Activated T-cell treated with anti-CD3 and anti-CD28 coated beads, Interleukin-2, amount 50 U/mL, for 72 hours (primary cell): ENCODE results near the gene NRP1. TPM values are rescaled to one million over a fixed set of nuclear protein-coding genes. Genes with fewer than 3 reads are reported as not detected.
A peak's percentile ranks its signal among the peaks of the same experiment; 100 is the strongest.

Source experiments
- ATAC-seq, 2 donors: fragments of 150-1000 bp; cut with Tn5 transposase; replicated peaks in 1 of 2; 2 replicates each; pipeline ENCODE4 v1.10.0; 2021; ENCODE audit warnings: moderate library complexity in 2 of 2, mild to moderate bottlenecking in 1 of 2
- DNase-seq, 2 donors: peaks; one replicate each; pipeline ENCODE4 v3.0.0; 2021 to 2022; ENCODE audit warnings: mixed read lengths in 1 of 2
- H3K27ac Mint-ChIP-seq: one replicate; pipeline ENCODE4 v1.8.0; 2022; ENCODE audit warnings: mild to moderate bottlenecking, moderate library complexity, mixed read lengths
- H3K27me3 Mint-ChIP-seq: one replicate; pipeline ENCODE4 v1.8.0; 2022; ENCODE audit warnings: low read depth, mixed read lengths
- H3K36me3 Mint-ChIP-seq, 2 donors: one replicate each; pipeline ENCODE4 v1.8.0; 2022; ENCODE audit warnings: mixed read lengths in 2 of 2, mild to moderate bottlenecking in 1 of 2; ENCODE audit not compliant: insufficient read depth in 2 of 2
- H3K4me1 Mint-ChIP-seq: one replicate; pipeline ENCODE4 v1.8.0; 2022; ENCODE audit warnings: low read depth, mixed read lengths
- H3K4me3 Mint-ChIP-seq, 2 donors: one replicate each; pipeline ENCODE4 v1.8.0; 2022; ENCODE audit warnings: mild to moderate bottlenecking in 2 of 2, mixed read lengths in 2 of 2, moderate library complexity in 2 of 2
- H3K9me3 Mint-ChIP-seq, 2 donors: one replicate each; pipeline ENCODE4 v1.8.0; 2022; ENCODE audit warnings: mixed read lengths in 2 of 2
- total RNA-seq, 2 donors: library from RNA; stranded (reverse); gene quantifications; one replicate each; pipeline ENCODE4 v1.2.3, GENCODE V29; 2022

The NRP1 gene
- total RNA-seq, 2 donors from 2014 or later: 0.72 to 0.84 TPM

GRCh38 chr10:33274096-33274785, 60.2 kb downstream of the NRP1 start:
- H3K36me3 Mint-ChIP-seq: no peaks in the 10 kb centered on the region
- DNase-seq (no peak), ATAC-seq (no peak)
- no peaks in the 10 kb centered on the region for H3K4me1 Mint-ChIP-seq
- no peak overlapping the region for H3K27ac Mint-ChIP-seq
- H3K9me3 Mint-ChIP-seq: no peaks in the 10 kb centered on the region
- H3K27me3 Mint-ChIP-seq: peaks cover 45% of the 10 kb centered on the region
- H3K4me3 Mint-ChIP-seq: no peak overlapping the region

GRCh38 chr10:33273295-33274002, 61.0 kb downstream of the NRP1 start:
- no peaks in the 10 kb centered on the region for H3K9me3 Mint-ChIP-seq
- no peak overlapping the region for H3K4me3 Mint-ChIP-seq
- ATAC-seq (no peak), DNase-seq (no peak)
- no peak overlapping the region for H3K27ac Mint-ChIP-seq
- H3K4me1 Mint-ChIP-seq: no peaks in the 10 kb centered on the region
- H3K36me3 Mint-ChIP-seq: no peaks in the 10 kb centered on the region
- H3K27me3 Mint-ChIP-seq: peaks cover 47% of the 10 kb centered on the region

- no peak overlapping the region for H3K27ac Mint-ChIP-seq
- H3K4me3 Mint-ChIP-seq: no peak overlapping the region
- H3K4me1 Mint-ChIP-seq: no peaks in the 10 kb centered on the region
- no peaks in the 10 kb centered on the region for H3K36me3 Mint-ChIP-seq
- H3K9me3 Mint-ChIP-seq: no peaks in the 10 kb centered on the region
- peaks cover 54% of the 10 kb centered on the region for H3K27me3 Mint-ChIP-seq
- ATAC-seq: no peak
- no peak for DNase-seq
Measured at GRCh38 chr10:33272635-33273034, 61.8 kb downstream of the NRP1 start.

- H3K27me3 Mint-ChIP-seq: peaks cover 60% of the 10 kb centered on the region
Measured at GRCh38 chr10:33271969-33272583, 62.4 kb downstream of the NRP1 start.

GRCh38 chr10:33270971-33271370, 63.5 kb downstream of the NRP1 start:
- H3K4me1 Mint-ChIP-seq: peaks cover 5% of the 10 kb centered on the region
- no peaks in the 10 kb centered on the region for H3K36me3 Mint-ChIP-seq
- no peak for DNase-seq
- no peak overlapping the region for H3K4me3 Mint-ChIP-seq
- no peak overlapping the region for H3K27ac Mint-ChIP-seq
- no peaks in the 10 kb centered on the region for H3K9me3 Mint-ChIP-seq
- peaks cover 64% of the 10 kb centered on the region for H3K27me3 Mint-ChIP-seq
- no peak for ATAC-seq

More at GRCh38 chr10:33271969-33272583, 62.4 kb downstream of the NRP1 start:
- DNase-seq (no peak), ATAC-seq (no peak)
- no peak overlapping the region for H3K27ac Mint-ChIP-seq
- H3K4me1 Mint-ChIP-seq: peaks cover 2% of the 10 kb centered on the region
- H3K9me3 Mint-ChIP-seq: no peaks in the 10 kb centered on the region
- H3K4me3 Mint-ChIP-seq: no peak overlapping the region
- H3K36me3 Mint-ChIP-seq: no peaks in the 10 kb centered on the region

GRCh38 chr10:33267708-33268107, 66.8 kb downstream of the NRP1 start:
- ATAC-seq (no peak), DNase-seq (no peak)
- H3K4me3 Mint-ChIP-seq: no peak overlapping the region
- no peaks in the 10 kb centered on the region for H3K36me3 Mint-ChIP-seq
- H3K27me3 Mint-ChIP-seq: peaks cover 60% of the 10 kb centered on the region
- peaks cover 35% of the 10 kb centered on the region for H3K4me1 Mint-ChIP-seq
- no peaks in the 10 kb centered on the region for H3K9me3 Mint-ChIP-seq
- no peak overlapping the region for H3K27ac Mint-ChIP-seq

- peak; percentile 64 to 68 for ATAC-seq
- Mint-ChIP-seq H3K4me1 (peaks cover 38% of the 10 kb centered on the region), H3K9me3 (no peaks in the 10 kb centered on the region), H3K4me3 (peak overlapping the region in 1 of 2 donors; percentile 30), H3K27me3 (peaks cover 55% of the 10 kb centered on the region), H3K27ac (no peak overlapping the region), H3K36me3 (peaks cover 1 to 2% of the 10 kb centered on the region in 2 donors)
- DNase-seq: peak; percentile 79 to 81
Measured at GRCh38 chr10:33265621-33266020, 68.8 kb downstream of the NRP1 start.

- peaks cover 38% of the 10 kb centered on the region for H3K4me1 Mint-ChIP-seq
- ATAC-seq: no peak
Measured at GRCh38 chr10:33263453-33263852, 71.0 kb downstream of the NRP1 start.

GRCh38 chr10:33262871-33263270, 71.6 kb downstream of the NRP1 start:
- ATAC-seq: no peak
- peaks cover 58% of the 10 kb centered on the region for H3K27me3 Mint-ChIP-seq
- no peak overlapping the region for H3K27ac Mint-ChIP-seq
- peaks cover 1 to 3% of the 10 kb centered on the region in 2 donors for H3K36me3 Mint-ChIP-seq
- no peaks in the 10 kb centered on the region for H3K9me3 Mint-ChIP-seq
- H3K4me1 Mint-ChIP-seq: peaks cover 38% of the 10 kb centered on the region
- H3K4me3 Mint-ChIP-seq: no peak overlapping the region
- DNase-seq: no peak

More at GRCh38 chr10:33263453-33263852, 71.0 kb downstream of the NRP1 start:
- Mint-ChIP-seq H3K9me3 (no peaks in the 10 kb centered on the region), H3K27me3 (peaks cover 58% of the 10 kb centered on the region), H3K36me3 (peaks cover 1 to 3% of the 10 kb centered on the region in 2 donors), H3K27ac (no peak overlapping the region), H3K4me3 (no peak overlapping the region)
- DNase-seq: no peak

GRCh38 chr10:33260403-33261149, 73.9 kb downstream of the NRP1 start:
- peaks cover 1 to 3% of the 10 kb centered on the region in 2 donors for H3K36me3 Mint-ChIP-seq
- no peaks in the 10 kb centered on the region for H3K9me3 Mint-ChIP-seq
- H3K4me3 Mint-ChIP-seq: no peak overlapping the region
- ATAC-seq: no peak
- peaks cover 65% of the 10 kb centered on the region for H3K27me3 Mint-ChIP-seq
- no peak overlapping the region for H3K27ac Mint-ChIP-seq
- no peak for DNase-seq
- peaks cover 31% of the 10 kb centered on the region for H3K4me1 Mint-ChIP-seq

GRCh38 chr10:33258967-33259366, 75.5 kb downstream of the NRP1 start:
- H3K27me3 Mint-ChIP-seq: peaks cover 79% of the 10 kb centered on the region
- H3K27ac Mint-ChIP-seq: no peak overlapping the region
- peaks cover 20% of the 10 kb centered on the region for H3K4me1 Mint-ChIP-seq
- peaks cover 1 to 3% of the 10 kb centered on the region in 2 donors for H3K36me3 Mint-ChIP-seq
- no peaks in the 10 kb centered on the region for H3K9me3 Mint-ChIP-seq
- ATAC-seq: no peak
- no peak for DNase-seq
- H3K4me3 Mint-ChIP-seq: no peak overlapping the region

- Mint-ChIP-seq H3K4me1 (peaks cover 22% of the 10 kb centered on the region), H3K27ac (no peak overlapping the region), H3K9me3 (no peaks in the 10 kb centered on the region), H3K27me3 (peaks cover 79% of the 10 kb centered on the region), H3K4me3 (no peak overlapping the region), H3K36me3 (peaks cover 0 to 2% of the 10 kb centered on the region in 2 donors)
- DNase-seq (no peak), ATAC-seq (no peak)
Measured at GRCh38 chr10:33257439-33258080, 76.9 kb downstream of the NRP1 start.
